Left lung (tissue), 10 donors: ENCODE data around the gene UNKL. TPM values are rescaled to one million over a fixed set of nuclear protein-coding genes. Genes with fewer than 3 reads are reported as not detected.
A peak's percentile ranks its signal among the peaks of the same experiment; 100 is the strongest.

Experiments used
- ATAC-seq: fragments of 200-7000 bp; cut with Tn5 transposase; one replicate; pipeline ENCODE4 v1.9.1; 2020; ENCODE audit warnings: moderate library complexity
- DNase-seq, 4 donors: peaks; one replicate each; pipeline ENCODE4 v3.0.0-alpha.2; 2013 to 2020
- H3K27ac ChIP-seq, 2 donors: fragments of 200-600 bp; sonication (generic) in 1 of 2; one replicate each; pipeline versions ENCODE4 v1.5.0 to v1.8.0; 2020 to 2021
- H3K27me3 ChIP-seq, 2 donors: fragments of 200-600 bp; sonication (generic) in 1 of 2; one replicate each; pipeline versions ENCODE4 v1.5.0 to v1.8.0; 2020 to 2021
- H3K36me3 ChIP-seq, 2 donors: fragments of 200-600 bp; sonication (generic) in 1 of 2; one replicate each; pipeline versions ENCODE4 v1.5.0 to v1.8.0; 2020 to 2021
- H3K4me1 ChIP-seq, 2 donors: fragments of 200-600 bp; one replicate each; pipeline ENCODE4 v1.8.0; 2021
- H3K4me3 ChIP-seq, 2 donors: fragments of 200-600 bp; sonication (generic) in 1 of 2; one replicate each; pipeline versions ENCODE4 v1.5.0 to v1.8.0; 2020 to 2021; ENCODE audit warnings: mild to moderate bottlenecking in 1 of 2
- H3K9me3 ChIP-seq, 2 donors: fragments of 200-600 bp; sonication (generic) in 1 of 2; one replicate each; pipeline versions ENCODE4 v1.5.0 to v1.8.0; 2020 to 2021
- CTCF ChIP-seq, 2 donors: fragments of 200-600 bp; sonication (generic) in 1 of 2; IDR thresholded peaks; one replicate each; pipeline versions ENCODE4 v1.5.0 to v1.8.0; 2021; ENCODE audit warnings: antibody characterized with exemption in 2 of 2
- intact Hi-C, 2 donors: fragments of 100-400 bp; cut with DNase I; formaldehyde crosslinking; loops; one replicate each; pipeline versions ENCODE4 v1.11.2 to v1.14.2; 2022
- polyA plus RNA-seq, 6 donors: library from polyadenylated mRNA; unstranded; fragments of 120-200 nt; gene quantifications; one replicate each; pipeline ENCODE4 v1.2.1, GENCODE V29; 2013; ENCODE audit not compliant: insufficient read length in 6 of 6
- total RNA-seq, 2 donors: library from RNA; stranded (reverse); fragmentation: NEBNext Ultra II Directional; extraction: Animal tissue kit (Norgen Biotek cat#: 25700); gene quantifications; one replicate each; pipeline ENCODE4 v1.2.1, GENCODE V29; 2021
- donor health status: DM: no; HTN: yes; CAD: no.
- donor health status: DM: no; HTN: no; CAD: no.

The UNKL gene
- total and polyA plus RNA-seq, 8 donors: 18.9 to 27.3 (median 20.8) TPM

GRCh38 chr16:1428511-1428910, 14.0 kb upstream of the UNKL start:
- Histone ChIP-seq H3K36me3 (no peaks in the 10 kb centered on the region), H3K4me1 (no peaks in the 10 kb centered on the region), H3K9me3 (no peaks in the 10 kb centered on the region), H3K27ac (no peak overlapping the region), H3K4me3 (no peak overlapping the region), H3K27me3 (peaks cover 0 to 54% of the 10 kb centered on the region in 2 donors)
- peak; percentile 42 for ATAC-seq
- DNase-seq: no peak
- intact Hi-C loops: no loop called here
- no peak for TF ChIP-seq CTCF (IDR thresholded peaks at IDR 0.05)

- ATAC-seq (no peak), DNase-seq (no peak)
- no peak for TF ChIP-seq CTCF (IDR thresholded peaks at IDR 0.05)
- peaks cover 0 to 47% of the 10 kb centered on the region in 2 donors for H3K27me3 ChIP-seq
- H3K9me3 ChIP-seq: no peaks in the 10 kb centered on the region
- intact Hi-C loops: no loop called here
- no peaks in the 10 kb centered on the region for H3K36me3 ChIP-seq
- H3K27ac ChIP-seq: no peak overlapping the region
- H3K4me3 ChIP-seq: no peak overlapping the region
- H3K4me1 ChIP-seq: no peaks in the 10 kb centered on the region
Observed at GRCh38 chr16:1427473-1428461, 13.3 kb upstream of the UNKL start.

- ATAC-seq: no peak
- Histone ChIP-seq H3K4me1 (no peaks in the 10 kb centered on the region), H3K4me3 (no peak overlapping the region), H3K9me3 (no peaks in the 10 kb centered on the region), H3K36me3 (no peaks in the 10 kb centered on the region), H3K27me3 (peaks cover 0 to 38% of the 10 kb centered on the region in 2 donors), H3K27ac (no peak overlapping the region)
- no peak for DNase-seq
- intact Hi-C loops: no loop called here
- TF ChIP-seq CTCF (IDR thresholded peaks at IDR 0.05): no peak
Observed at GRCh38 chr16:1426734-1427471, 12.4 kb upstream of the UNKL start.

- intact Hi-C loops: no loop called here
- no peak for TF ChIP-seq CTCF (IDR thresholded peaks at IDR 0.05)
Observed at GRCh38 chr16:1425616-1426370, 11.3 kb upstream of the UNKL start.

More at GRCh38 chr16:1425616-1426370, 11.3 kb upstream of the UNKL start:
- Histone ChIP-seq H3K27me3 (peaks cover 0 to 27% of the 10 kb centered on the region in 2 donors), H3K4me3 (no peak overlapping the region), H3K27ac (no peak overlapping the region), H3K36me3 (no peaks in the 10 kb centered on the region), H3K9me3 (no peaks in the 10 kb centered on the region), H3K4me1 (no peaks in the 10 kb centered on the region)
- DNase-seq: no peak
- ATAC-seq: no peak
